Lower leg skin (tissue), 3 donors: ENCODE data around the gene HBM.

Source experiments
- CTCF ChIP-seq, 3 donors: fragments of 450-650 bp; IDR thresholded peaks; one replicate each; pipeline ENCODE4 v1.5.1; 2016; ENCODE audit warnings: antibody characterized with exemption in 3 of 3, mild to moderate bottlenecking in 3 of 3, moderate library complexity in 2 of 3
- POLR2A ChIP-seq, 2 donors: fragments of 450-650 bp; IDR thresholded peaks; one replicate each; pipeline ENCODE4 v1.6.1; 2016 to 2017; ENCODE audit warnings: antibody characterized with exemption in 2 of 2, mild to moderate bottlenecking in 1 of 2, moderate library complexity in 1 of 2

GRCh38 chr16:118857-119256, 46.9 kb upstream of the HBM start:
- TF ChIP-seq CTCF (IDR thresholded peaks at IDR 0.05): no peak
- TF ChIP-seq POLR2A (IDR thresholded peaks at IDR 0.05): no peak
